GM21717 (cell line): ENCODE measurements around the gene UBAC2.

Experiments used
- ATAC-seq: cut with Tn5 transposase; IDR thresholded peaks from one replicate; pipeline ENCODE4 v1.9.1; 2021; ENCODE audit warnings: mild to moderate bottlenecking, moderate library complexity; ENCODE audit not compliant: unreplicated experiment

UBAC2 gene

DNA sequence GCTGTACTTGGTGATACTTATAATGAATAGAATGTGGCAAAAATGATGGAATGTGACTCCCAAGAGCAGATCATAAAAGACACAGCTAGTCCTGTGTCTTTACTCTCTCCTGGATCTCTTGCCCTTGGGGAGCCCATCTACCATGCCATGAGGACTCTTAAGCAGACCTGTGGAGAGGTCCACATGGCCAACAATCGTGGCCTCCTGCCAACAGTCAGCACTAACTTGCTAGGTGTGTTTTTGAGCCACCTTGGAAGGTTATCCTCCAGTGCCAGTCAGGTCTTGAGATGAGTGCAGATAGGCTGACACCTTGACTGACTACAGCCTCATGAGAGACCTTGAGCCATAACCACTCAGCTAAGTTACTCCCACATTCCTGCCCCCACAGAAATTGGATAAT lies 128.8 kb downstream of the UBAC2 start:
- no peak for ATAC-seq

DNA sequence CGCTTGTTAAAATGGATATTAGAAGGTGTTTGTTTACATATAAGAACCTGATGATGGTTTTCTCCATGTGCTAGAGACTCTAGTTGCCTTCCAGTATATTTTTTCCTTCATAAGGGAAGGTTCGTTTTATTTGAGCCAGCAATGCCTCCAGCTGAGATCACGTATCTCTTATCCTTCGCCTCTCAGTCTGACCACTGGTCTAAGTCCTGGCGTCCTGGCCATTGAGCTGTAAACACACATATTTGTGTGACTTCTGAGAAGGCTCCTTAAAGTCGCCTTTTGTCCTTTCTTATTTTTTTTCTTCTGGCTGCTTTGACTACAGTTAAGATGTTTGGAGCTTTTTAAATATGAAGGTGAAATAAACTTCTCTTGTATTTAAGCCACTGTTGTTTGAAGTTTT lies 130.3 kb downstream of the UBAC2 start:
- no peak for ATAC-seq

DNA sequence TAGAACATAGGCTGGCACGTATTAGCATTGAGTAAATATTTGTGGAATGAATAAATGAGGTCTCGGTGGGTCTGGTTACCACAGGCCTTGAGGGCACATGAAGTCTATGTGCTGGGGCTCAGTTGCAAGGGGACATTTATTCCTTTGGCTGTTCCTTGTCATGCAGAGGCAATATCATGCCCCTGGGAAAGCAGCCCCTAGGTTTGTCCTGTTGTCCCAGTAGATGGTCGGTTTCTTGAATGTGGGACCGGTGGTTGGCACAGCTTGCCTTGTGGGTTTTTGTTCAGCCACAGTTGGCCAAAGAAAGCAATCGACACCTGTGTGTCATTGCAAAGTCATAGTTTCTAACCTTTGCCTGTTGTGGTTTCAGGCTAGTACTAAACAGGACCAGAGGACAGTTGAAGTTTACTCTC lies 131.2 kb downstream of the UBAC2 start:
- peak; percentile 91 for ATAC-seq

DNA sequence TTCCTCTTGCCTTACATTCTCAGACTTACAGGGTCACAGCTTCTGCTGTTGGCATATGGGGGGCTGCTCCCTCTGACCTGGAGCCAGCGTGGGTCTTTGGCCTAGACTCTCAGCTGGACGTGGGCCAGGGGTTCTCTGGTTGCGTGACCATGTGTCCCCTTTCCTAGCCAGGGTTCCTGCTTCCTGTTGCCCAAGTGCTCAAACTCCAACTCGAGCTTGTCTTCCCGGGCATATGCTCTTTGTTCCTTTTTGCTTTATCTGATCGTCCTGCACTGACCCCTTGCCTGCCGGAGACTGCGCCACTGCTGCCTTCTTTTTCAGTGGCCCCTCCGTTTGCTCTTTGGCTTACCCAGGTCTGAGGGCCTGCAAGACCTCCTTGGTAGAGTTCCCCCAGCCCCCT lies 131.8 kb downstream of the UBAC2 start:
- ATAC-seq, result peak; percentile 20

DNA sequence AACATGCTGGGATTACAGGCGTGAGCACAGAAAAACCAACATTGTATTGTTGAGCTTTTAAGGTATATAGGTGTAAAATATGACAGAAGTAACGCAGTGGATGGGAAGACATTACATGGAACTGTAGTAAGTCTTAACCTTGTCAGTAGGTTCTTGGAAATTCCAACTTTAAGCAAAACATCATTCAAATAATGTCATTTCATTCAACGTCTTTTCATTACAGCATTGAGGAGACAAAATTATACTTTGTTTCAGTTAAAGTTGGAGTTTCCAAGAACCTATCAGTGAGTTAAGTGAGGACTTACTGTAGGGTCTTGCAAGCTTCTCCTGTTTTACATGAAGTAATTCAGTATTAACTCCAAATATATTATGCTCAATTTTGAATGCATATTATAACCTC lies 133.6 kb downstream of the UBAC2 start:
- no peak for ATAC-seq

DNA sequence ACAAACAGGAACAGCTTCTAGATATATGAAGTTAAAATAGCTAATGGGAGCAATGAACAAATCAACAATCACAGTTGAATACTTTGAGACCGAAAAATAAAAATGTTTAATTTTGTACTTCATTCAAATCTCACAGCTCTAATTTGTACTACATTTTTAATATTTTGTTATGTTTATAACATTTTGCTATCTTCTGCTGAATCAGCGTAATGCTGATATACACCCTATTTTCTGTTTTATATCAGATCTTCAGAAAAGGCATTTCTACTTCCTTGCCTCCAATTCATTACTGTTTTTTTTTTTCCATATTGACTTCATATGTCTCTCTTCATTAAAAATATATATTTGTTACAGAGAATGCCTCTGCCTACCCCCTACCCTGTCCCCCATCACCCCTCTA lies 134.4 kb downstream of the UBAC2 start:
- ATAC-seq, result no peak

DNA sequence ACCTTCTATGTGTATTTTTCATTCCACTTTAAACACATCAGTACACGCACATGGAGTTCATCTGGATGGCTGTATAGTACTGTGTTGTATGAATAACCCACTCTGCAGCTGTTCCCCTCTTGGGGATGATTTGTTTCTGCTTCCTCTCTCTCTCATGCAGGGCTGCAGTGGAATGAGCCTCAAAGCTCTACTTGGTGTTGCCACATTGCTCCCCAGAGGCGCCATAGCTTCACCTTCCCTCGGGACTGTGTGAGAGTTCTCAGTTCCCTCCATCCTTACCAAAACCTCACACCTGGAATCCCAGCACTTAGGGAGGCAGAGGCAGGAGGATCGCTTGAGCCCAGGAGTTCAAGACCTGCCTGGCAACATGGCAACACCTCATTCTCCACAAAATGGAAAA lies 134.9 kb downstream of the UBAC2 start:
- no peak for ATAC-seq

DNA sequence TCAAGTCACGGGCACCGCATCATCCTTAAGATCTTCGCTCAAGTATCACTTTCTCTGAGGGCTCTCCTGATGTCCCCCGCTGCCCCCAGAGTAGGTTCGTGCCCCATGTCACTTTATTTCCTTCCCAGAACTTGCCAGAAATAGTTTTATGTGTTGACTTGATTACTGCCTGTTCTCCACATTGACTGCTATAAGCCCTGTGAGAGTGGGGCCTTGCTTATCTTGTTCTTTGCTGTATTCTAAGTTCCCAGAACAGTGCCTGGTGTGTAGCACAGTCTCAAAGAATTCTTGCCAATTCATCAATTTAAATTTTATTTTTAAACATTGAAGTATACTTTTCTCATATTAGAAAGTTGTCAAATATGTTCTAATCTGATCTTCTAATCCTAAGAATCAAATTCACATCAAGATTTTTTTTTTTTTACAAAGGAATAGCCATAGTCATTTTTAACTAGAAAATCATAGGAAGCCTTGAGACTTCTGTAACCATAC lies 138.6 kb downstream of the UBAC2 start:
- ATAC-seq, result no peak

DNA sequence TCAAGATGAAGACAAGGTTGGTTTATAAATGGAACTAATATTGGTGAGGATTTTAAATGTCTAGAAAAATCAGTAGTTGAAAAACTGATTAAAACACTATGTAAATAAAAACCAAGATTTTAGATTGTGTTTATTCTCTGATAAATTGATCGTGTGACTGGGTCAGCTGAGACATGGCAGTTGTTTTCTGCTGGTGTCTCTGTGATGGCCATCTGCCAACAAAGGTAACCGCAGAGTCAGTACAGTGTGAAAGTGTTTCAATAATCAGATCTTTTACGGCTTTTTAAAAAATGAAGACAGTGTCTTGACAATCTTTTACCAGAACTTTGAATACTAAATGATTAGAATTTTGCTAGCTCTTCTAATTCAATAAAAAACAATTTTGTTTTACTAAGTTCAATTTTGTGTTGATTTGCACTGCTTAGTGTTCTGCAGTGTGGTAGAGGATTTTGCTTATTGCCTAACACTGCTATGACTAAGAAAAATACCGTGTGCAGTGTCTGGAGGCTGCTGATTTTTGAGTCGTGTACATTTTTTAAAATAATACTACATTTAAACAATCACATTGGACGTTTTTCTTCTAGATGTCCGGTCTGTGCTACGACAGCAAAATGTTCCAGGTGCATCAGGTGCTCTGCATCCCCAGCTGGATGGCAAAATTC lies 139.2 kb downstream of the UBAC2 start:
- ATAC-seq, result no peak

DNA sequence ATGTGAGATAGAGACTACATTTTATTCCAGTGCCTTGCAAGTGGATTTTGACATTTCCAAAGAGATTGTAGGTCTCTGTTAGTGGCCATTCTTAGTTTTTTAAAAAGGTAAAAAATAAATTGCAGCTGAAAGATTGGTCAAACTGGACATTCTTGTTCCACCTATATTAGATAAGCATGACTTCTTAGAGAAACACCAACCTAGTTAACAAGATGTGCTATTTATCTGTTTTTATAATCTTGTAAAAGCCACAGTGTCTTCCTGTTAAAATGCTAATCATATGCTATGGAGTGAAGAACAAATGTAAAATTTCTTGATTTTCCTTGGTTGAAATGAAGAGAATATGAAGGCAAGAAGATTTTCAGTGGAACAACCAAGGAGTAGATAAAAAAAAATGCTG lies 140.0 kb downstream of the UBAC2 start:
- ATAC-seq, result no peak

DNA sequence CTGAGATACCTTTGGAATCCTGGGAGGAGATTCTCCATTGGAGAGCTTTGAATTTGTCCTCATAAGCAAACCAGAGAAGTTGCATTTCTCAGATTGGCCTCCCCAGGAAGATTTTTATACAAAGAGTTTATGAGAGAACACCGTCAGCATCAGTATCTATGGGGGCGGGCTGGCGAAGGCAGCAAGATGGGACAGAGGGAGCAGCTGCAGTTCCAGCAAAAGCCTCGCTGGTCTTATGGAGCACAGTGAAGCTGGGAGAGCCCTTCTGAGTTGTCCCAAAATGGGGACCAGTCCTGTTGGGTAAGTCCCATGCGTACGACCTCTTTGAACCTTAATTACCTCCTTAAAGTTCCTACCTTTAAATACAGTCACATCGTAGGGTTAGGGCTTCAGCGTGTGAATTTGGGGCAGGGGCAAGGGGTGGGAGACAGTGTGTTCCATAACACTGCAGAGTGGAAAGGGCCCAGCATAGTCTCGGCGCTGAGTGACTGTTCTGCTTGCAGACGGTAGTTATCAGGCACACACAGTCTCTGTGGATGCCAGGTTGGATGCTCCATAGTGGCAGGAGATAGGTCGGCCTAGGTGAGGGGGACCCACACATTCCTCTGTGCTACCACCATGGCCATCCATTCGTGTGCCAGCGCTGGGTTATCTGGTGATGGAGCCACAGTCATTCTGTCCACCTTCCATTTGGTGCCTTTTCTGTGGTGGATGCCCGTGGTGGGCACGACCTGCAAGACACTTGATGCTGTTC lies 141.5 kb downstream of the UBAC2 start:
- ATAC-seq, result no peak

DNA sequence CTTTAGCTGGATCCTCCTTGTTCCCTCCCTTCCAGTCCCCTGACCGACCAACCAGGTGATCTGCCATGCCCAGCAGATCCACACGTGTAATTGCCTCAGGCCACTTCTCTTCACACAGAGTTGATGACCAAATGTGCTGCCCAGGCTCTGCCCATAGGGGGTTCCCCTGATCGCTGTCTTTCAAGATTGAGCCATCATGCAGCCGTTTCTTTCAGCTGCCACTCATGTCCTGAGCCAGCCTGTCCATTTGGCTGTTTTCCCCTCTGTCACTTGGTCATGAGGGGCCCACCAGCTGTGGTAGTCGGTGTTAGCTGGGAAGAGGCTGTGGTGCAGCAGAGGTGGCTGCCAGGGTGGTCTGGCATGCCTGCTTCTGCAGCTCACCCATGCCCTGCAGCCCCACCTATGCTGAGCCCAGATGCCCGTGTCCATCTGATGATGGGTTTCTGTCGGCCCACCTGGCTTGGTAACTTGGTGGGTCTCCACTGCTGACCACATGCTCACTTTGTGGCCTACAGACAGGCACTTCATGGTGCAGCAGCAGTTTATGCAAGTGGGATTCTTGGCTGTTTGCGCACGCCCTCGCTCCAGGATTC lies 142.2 kb downstream of the UBAC2 start:
- ATAC-seq, result no peak

DNA sequence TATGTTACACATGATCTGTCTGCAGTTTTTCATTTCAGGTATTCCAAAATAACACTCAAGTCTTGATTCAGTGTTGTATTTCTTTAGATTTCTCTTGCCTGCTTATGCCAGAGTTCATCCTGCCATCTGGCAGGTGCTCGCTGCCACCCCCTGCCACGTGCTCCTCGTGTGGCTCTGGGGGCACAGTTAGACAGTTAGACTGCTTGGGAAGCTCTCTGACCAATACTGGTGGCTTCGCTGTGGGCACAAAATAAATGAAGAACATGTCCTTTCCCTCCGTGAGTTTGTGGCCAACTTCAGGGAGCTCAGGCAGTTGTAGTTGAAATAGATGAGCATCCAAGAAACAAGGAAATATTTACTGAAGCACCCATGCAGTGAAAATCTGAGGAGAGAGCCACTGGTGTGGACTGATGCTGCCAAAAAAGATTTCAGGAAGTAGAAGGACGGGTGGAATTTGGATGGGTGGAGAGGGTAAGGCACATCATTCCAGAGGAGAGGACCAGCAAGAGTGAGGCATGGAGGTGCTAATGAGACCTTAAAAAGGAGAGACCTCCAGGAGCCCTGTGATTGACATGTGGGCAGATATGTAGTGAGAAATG lies 144.1 kb downstream of the UBAC2 start:
- no peak for ATAC-seq

DNA sequence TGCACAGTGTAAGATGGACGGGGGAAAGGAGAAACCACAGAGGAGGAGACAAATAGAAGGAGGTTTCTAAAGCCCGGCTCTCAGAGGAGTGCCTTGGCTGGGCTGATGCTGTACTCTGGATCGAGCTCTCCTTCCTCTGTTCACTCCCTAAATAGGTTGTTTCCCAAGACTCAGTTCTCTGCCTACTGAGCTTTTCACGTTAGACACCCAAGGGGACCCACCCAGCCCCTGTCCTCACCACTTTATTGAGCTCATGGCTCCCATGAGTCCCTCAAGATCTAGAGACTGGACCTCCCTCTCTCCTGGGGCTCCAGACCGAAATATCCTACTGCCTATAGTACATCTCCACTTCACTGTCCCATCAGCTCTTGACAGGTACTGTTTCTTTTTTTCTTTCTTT lies 144.7 kb downstream of the UBAC2 start:
- no peak for ATAC-seq

DNA sequence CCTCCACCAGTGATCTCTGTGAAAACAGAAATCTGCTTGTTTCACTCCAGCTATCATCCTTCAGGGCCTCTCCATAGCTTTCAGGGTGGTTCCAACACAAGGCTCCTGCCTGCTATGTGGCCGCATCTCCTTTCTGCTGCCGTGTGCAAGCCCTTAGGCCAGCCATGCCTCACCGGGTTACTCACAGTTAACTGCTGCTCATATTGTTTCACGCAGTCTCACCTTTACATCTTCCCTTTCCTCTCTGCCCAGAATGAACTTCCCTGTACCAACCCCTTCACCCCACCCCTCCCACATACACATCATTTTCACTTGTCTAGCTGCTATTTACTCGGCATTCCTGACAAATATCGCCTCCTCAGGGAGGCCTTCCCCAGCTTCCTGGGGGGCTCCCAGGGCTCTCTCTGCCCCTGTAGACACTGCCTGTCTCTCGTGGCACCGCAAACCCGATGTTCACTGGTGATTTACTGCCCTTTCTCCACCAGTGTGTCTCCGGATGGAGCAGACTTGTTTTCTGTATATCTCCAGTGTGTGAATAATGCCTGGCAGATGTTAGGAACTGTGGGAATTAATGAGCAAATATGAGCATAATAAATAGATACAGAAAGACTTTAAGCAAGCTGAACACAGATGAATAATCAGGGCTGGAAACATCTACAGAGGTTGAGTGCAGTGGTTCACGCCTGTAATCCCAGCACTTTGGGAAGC lies 145.8 kb downstream of the UBAC2 start:
- ATAC-seq, result no peak

DNA sequence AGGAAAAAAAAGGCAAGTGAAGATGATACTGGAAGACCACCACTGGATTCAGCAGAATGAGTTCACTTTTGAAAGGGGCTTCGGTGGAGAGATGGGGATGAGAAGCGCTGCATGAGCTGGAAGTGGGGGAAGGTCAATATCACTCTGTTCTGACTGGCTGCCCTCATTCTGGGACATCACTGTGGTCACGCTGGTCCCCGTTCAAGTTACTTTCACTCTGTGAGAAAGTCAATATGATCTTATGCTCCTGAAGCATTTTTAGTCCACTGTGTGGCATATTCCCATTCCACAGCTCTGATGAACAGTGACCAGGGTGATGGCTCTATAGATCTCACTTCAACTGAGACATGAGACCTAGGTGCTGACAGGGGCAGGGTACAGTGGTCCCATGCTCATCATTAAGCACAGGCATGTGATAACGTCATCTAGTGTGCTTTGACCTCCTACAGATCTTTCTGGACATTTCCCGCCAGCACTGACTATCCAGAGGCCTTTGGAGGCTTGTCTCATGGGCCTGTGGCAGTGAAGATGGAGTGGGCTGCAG lies 146.8 kb downstream of the UBAC2 start:
- ATAC-seq, result no peak

DNA sequence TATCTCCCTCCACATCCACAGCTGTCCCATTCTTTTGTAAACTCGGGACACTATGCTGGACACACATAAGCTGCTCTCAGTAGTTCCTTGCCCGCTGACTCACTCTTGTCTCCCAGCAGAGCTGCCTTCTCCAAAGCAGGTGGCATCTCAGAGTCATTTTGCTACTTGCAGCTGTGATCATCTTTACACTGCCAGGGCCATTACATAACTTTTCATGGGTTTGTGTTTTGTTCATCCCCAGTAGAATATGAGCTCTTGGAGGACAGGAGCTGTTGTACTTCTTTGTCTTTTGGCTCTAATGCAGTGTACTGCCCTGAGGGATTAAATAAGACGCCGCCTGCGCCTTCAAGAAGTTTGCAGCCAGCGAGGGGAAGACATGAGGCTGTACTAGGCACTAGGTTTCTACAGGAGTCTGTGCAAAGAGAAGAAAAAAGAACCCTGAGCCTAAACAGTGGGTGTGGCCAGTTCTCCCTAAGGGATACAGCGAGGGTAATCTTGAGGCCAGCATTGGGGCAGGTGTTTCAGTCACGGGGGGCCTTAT lies 147.3 kb downstream of the UBAC2 start:
- peak; percentile 54 for ATAC-seq

DNA sequence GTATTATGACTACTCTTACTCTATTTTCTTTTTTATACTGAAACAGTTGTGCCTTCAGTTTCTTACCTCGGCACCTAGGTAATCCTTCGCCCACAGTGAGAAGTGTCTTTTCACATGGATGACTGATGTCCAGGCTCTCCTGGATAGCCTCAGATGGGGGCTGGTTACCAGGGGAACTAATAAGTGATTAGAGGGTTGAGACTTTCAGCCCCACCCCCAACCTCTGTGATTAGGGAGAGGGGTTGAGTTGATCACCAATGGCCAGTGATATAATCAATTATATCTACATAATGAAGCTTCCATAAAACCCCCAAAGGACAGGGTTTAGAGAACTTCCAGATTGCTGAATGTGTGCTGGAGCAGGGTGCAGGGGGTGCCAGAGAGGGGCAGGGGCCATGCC lies 149.5 kb downstream of the UBAC2 start:
- no peak for ATAC-seq

DNA sequence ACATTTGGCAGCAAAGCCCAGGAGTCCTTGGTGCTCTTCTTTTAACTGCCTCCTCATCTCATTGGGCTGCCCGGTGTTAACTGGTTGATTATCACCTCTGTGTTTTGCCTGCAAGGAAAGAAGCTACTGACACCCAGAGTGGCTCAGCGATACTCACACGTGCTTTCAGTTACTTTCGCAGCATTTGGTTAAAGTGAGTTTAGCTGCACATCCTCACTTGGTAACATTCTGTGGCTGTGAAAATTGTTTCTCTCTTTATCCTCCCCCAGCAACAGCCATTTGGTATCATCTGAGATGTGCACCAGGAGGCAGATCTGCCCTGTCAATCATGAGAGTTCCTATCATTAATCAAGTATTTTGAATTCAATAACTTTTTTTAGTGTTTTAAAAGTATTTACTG lies 151.1 kb downstream of the UBAC2 start:
- ATAC-seq, result no peak

DNA sequence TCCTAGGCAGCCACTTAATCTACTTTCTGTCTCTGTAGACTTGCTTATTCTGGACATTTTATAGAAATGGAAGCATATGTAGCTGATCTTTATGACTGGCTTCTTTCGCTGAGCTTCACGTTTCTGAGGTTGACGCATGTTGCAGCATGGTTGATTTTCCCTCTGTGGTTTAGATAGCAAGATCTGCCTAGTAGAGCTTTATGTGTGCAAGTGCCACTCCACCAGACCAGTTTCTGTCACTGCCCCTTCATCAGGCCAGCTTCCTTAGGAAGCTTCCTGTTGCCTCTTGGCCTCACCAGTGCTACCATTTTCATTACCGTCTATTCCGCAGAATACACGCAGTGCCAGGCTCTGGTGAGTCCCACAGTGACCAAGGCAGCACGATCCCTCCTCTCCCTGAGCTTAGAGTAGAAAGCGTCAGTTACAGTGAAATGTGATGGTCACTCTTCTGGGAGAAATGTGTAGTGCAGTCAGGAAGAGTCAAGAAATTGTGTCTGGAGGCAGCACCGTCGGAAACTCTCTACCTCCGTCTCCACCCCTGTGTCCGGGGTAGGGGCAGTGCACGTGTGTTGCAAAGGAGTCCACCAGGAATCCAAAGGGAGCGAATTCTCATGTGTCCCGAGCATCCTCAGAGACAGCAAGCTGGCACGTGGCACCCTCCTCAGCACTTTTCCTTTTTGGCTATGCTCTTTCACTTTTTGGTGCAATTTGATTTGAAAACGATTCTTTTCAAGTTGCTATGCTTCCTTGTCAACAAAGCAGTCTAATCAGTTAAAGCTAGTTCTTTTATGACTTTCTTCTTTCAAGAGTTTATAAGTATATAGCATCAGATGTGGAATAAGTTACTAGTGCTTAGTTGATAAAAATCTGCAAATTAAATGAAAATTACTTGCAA lies 151.9 kb downstream of the UBAC2 start:
- ATAC-seq, result no peak
